ENCODE results near the gene PAFAH1B2.
"Not testable (repeated sequence)": the region's sequence is repeated elsewhere in the genome, so short reads cannot be mapped to it uniquely, and the experiment has no call there.

The PAFAH1B2 gene

DNA sequence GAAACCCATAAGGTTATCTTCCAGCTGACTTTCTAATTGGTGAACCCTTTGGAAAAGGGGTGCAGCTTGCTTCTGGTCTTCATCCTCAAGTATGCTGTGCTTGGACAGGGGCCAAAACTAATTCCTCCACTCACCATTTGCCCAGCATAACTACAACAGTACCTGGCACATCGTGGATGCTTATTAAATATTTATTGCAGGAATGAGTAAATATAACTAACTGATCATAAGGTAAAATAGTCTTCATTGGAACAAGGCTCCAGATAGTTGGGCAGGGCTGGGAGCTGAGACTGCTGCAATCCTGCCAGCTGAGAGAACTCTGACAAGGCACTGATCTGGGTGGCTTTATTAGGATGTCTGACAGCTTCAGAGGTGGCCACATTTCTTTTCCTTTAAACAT, 32.1 kb downstream of the PAFAH1B2 start:
- no peak for DNase-seq

DNA sequence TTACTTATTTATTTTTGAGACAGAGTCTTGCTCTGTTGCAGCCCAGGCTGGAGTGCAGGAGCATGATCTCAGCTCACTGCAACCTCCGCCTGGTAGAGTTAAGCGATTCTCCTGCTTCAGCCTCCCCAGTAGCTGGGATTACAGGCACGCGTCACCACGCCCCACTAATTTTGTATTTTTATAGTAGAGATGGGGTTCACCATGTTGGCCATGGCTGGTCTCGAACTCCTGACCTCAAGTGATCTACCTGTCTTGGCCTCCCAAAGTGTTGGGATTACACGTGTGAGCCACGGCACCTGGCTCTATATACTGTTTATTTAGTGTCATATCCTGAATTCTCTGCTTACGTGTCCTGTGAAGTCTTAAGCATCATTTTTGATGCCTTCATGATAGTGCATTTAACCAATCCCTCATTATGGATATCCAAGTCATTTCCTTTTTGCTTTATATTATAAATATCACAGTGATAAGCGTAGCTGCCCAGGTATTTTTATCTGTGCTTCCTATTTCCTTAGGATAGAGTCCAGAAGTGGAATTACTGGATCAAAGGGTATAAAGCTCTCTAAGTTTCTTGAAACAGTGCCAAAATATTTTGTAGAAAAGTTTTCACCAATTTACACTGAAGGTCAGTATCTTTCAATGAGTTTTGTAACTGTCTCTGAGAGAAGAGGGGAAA, 33.6 kb downstream of the PAFAH1B2 start:
- DNase-seq: no peak

DNA sequence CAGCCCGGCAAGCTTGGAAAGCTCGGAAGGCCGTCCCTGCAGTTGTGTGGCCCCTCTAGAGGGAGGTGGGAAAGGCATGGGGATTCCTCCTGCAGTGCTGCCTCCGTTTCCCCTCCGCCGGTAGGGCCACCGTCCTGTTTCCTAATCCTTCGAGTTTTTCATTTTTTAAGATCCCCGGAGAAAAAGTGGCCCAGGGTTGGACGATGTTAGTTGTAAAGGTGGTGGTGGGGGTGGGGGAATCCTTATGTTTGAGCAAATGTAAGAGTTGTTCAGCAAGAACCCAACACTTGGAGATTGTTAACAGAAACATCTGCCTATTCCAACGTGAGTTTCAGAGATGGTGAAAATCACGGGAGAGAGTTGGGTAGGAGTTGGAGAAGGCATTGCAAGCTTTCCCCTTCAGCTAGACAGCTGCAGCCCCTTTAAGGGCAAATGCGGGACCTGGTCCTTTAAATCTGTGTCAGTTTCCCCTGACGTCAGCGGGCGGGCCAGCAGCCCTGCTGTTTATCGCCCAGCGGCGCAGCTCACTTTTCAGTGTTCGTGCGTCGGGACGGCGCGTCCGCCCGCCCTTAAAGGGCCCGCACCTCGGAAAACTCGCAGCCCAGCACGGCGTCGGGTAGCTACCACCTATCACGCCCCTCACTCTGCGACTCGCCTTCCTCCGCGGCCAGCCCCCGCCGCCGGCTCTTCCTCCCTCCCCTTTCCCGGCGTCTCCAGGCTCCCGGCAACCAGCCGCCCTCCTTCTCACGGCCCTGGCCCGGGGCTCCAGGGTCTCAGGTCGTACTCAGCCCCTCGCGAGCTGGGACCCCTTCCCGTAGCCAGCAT, 34.3 kb downstream of the PAFAH1B2 start, which contains the start of gene SIDT2:
Gene SIDT2, plus strand, starts transcription at position 534 of the 825 bp plus-strand sequence. CDS start 521 bp downstream, outside the sequence.
- DNase-seq: peak; percentile 62 to 72

DNA sequence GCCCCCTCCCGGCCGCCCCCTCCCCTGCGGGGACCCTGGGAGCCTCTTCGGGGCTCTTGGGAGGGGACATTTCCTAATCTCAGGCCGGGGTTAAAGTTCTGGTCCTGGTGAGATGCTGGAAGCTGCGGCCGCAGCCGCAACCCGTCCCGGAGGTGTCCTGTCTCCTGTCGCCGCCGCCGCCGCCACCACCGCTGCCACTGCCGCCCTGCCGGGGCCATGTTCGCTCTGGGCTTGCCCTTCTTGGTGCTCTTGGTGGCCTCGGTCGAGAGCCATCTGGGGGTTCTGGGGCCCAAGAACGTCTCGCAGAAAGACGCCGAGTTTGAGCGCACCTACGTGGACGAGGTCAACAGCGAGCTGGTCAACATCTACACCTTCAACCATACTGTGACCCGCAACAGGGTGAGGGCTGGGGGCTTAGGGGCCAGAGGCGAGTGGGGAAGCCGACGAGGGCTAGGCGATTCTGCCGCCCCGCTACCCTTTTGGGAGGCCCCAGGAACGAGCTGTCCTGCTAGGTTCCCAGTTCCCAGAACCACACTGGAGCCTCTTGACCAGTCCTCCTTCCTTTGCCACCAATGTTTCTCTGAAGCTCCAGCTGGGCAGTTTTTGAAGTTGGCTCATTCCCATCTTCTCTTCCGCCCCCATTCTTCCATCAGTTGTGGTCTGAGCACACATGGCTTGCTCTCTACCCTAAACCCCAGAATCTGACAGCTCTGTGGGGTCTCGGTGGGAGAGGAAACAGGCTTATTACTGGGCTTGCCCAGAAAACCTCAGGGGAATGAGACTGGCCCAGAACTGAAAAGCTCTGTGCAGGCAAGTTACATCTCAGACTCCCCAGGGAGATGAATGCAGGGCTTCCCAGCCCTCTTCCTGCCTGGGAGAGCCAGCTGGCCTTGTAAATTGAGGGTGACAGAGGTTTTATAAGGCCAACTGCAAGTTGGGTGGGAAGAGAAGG, 35.2 kb downstream of the PAFAH1B2 start:
- DNase-seq: peak in 1 of 2 experiments; percentile 9

GRCh38 chr11:117180020-117180419, 35.9 kb downstream of the PAFAH1B2 start:
- no peak for DNase-seq

DNA sequence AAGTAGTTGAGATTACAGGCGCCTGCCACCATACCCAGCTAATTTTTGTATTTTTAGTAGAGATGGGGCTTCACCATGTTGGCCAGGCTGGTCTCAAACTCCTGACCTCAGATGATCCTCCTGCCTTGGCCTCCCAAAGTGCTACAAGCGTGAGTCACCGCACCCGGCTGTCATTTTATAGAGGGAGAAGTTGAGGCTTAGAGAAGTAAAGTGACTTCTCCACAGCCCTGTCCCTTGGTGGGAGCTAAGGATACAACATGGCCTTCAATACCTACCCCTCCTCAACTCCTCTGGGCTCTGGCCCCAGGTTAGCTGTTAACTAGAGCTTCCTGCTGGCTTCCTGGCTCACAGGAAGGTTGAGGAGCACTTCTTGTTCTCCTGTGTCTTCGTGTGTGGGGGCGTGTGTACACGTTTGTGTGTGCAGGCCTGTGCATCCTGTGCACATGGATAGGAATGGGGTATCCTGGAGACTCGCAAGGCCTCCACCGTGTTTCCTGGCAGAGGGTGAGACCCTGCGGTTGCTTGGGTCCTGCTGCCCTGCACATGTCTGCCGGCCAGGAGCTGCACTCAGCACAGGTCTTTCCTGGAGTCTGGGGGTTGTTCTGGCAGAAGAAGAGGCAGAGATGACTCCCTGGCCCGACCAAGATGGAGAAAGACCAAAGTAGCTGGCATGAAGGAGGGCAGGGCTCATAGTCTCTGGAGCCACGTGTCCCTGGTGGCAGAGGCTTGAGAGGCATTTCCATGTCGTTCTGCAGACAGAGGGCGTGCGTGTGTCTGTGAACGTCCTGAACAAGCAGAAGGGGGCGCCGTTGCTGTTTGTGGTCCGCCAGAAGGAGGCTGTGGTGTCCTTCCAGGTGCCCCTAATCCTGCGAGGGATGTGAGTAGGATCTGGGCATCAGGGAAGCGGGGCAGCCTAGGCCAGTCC, 36.8 kb downstream of the PAFAH1B2 start:
- DNase-seq: peak; percentile 65 to 66

GRCh38 chr11:117181586-117182550, 37.8 kb downstream of the PAFAH1B2 start:
- no peak for DNase-seq

DNA sequence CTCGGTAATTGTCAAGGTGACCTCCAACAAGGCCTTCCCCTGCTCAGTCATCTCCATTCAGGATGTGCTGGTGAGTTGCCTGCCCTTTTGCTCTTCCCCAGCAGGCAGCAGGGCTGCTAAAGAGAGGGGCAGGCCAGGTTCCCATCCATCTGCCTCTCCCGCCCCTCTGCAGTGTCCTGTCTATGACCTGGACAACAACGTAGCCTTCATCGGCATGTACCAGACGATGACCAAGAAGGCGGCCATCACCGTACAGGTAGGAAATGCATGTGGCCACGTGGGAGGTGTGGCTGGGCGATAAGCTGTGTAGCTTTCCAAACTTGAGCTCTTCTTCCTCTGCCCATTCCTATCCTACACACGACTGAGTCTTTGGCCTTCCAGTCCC, 38.5 kb downstream of the PAFAH1B2 start:
- DNase-seq: no peak

DNA sequence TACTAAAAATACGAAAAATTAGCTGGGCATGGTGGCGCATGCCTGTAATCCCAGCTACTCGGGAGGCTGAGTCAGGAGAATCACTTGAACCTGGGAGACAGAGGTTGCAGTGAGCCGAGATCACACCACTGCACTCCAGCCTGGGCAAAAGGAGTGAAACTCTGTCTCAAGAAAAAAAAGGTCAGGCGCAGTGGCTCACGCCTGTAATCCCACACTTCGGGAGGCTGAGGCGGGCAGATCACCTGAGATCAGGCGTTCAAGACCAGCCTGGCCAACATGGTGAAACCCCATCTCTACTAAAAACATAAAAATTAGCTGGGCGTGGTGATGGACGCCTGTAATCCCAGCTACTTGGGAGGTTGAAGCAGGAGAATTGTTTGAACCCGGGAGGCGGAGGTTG, 39.1 kb downstream of the PAFAH1B2 start:
- not testable (repeated sequence) for DNase-seq

GRCh38 chr11:117183724-117184349, 39.8 kb downstream of the PAFAH1B2 start:
- no peak for DNase-seq

DNA sequence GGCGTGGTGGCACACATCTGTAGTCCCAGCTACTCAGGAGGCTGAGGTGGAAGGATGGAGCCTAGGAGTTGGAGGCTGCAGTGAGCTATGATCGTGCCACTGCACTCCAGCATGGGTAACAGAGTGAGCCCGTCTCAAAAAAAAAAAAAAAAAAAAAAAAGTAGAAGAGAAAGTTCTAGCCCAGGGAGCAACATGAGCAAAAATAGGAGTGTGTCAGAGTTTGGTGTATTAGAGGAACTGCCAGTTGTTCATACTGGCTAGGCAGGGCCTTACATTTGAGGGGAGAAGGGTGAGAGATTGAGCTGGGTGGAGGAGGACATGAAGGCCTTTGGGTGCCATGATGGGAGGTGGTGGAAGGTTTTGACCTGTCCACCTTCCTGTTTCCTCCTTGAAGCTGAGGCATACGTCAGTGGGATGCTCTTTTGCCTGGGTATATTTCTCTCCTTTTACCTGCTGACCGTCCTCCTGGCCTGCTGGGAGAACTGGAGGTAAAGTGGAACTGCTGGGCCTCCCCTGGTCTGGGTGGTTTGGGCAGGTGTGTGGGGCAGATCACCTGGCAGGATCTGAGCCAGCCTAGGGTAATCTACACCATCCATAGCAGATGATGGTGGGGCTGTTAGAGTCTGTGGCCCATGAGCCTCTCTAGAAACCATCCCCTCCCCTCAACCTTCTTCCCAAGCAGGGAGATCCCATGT, 41.8 kb downstream of the PAFAH1B2 start:
- DNase-seq: peak in 1 of 2 experiments; percentile 4

DNA sequence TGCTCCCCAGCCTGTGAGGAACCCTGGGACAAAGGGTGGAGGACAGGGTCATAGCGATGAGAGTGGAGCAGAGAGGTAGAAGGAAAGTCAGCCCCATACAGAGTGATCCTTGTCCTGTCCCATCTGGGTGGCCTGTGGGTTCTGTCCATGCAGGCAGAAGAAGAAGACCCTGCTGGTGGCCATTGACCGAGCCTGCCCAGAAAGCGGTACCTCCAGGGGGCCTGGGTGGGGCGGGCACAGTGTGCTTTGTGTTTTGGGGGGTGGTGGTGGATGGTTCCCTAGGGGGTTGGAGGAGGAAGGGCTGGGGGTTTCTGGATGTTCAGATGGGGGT, 42.3 kb downstream of the PAFAH1B2 start:
- DNase-seq: no peak

- DNase-seq: no peak
Observed at GRCh38 chr11:117187007-117187406, 42.9 kb downstream of the PAFAH1B2 start.

- no peak for DNase-seq
Observed at GRCh38 chr11:117187428-117187798, 43.3 kb downstream of the PAFAH1B2 start.

DNA sequence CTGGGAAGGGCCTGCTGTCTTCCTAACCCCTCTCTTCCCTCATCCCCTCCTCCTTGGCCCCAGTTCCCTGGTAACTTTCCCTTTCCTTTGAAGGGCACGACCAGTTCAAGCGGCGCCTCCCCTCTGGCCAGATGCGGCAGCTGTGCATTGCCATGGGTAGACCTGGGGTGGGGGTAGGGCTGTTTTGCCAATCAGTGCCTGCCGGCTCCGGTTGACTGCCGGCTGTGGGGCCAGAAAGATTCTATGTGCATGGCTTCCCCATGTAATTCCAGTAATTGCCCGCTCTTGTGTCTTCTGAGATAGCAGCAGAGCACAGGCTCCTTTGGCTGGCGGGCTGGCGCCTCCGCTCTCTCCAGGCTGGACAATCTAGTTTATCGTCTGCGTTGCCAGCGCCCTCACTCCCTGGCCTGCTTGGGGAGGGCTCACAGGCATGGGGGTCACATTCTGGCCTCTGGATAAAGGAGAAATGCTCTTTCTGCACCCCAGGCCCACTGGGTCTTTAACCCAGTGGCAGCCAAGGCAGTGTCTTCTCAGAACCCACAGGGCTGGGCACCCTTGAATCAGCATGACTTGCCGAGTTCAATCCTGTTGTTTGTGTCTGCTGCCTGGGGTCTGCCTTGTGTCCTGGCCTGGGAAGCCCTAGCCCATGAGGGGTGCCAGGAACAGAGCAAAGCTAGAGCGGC, 43.9 kb downstream of the PAFAH1B2 start:
- no peak for DNase-seq

GRCh38 chr11:117188620-117189081, 44.6 kb downstream of the PAFAH1B2 start:
- DNase-seq: no peak

DNA sequence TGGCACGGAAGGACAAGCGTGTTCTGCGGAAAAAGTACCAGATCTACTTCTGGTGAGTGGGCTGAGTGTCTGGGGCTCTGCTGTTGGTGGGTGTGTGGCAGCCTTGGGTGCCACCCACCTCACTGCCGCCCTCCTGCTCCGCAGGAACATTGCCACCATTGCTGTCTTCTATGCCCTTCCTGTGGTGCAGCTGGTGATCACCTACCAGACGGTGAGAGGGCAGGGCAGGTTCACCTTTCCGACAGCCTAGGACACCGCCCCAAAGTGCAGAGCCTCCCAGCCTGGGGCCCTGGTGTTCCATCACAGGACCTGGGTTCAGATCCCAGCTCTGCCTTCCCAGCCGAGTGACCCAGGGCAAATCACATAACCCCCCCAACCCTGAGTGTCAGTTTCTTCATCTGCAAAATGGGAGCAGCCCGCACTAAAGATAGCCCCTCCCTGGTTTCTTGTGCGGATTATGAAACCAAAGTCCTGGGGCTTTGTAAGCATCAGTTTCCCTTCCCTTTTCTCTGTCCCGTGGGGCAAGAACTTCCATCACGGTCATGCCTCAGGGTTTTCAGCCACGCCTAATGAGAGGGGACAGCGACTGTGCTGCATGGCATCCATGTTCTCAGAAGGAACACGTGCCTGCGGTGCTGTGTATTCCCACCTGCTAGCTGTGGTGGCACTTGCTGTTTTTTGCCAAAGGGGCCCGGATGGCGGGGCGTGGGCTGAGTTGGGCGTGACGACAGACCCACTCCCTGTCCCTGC, 45.3 kb downstream of the PAFAH1B2 start:
- no peak for DNase-seq

GRCh38 chr11:117189941-117190544, 46.0 kb downstream of the PAFAH1B2 start:
- no peak for DNase-seq

All from AML-193 (cell line).